Spleen (tissue), 7 donors: ENCODE data around the gene RAB10.
"Not testable (repeated sequence)": the region's sequence is repeated elsewhere in the genome, so short reads cannot be mapped to it uniquely, and the experiment has no call there.

ENCODE experiments used
- POLR2A ChIP-seq, 3 donors: fragments of 450-650 bp; IDR thresholded peaks; one replicate each; pipeline ENCODE4 v1.5.1; 2017; ENCODE audit warnings: antibody characterized with exemption in 3 of 3, mild to moderate bottlenecking in 1 of 3
- POLR2AphosphoS5 ChIP-seq, 3 donors: sonication (generic); formaldehyde crosslinking; IDR thresholded peaks; one replicate each; pipeline ENCODE4 v1.5.1; 2017; ENCODE audit warnings: antibody characterized with exemption in 3 of 3
- TF ChIP-seq, protein P1 (sequence below), 11 experiments: fragments of 200-600 bp in 7 of 11; fragments of 450-650 bp in 4 of 11; sonication (generic) in 4 of 11; IDR thresholded peaks in 8 of 11; conservative IDR thresholded peaks in 3 of 11; 1 replicate in 7 of 11; 2 replicates in 4 of 11; pipeline versions ENCODE4 v1.4.0 to v1.8.0; 2016 to 2021; ENCODE audit warnings: antibody characterized with exemption in 11 of 11, inconsistent platforms in 4 of 11, mild to moderate bottlenecking in 1 of 11
- donor health status: DM: no; HTN: no; CAD: no; lungs with moderate emphysema.
- donor health status: DM: no; HTN: no; CAD: no.
- donor health status: DM: no; HTN: no; CAD: no.

DNA sequence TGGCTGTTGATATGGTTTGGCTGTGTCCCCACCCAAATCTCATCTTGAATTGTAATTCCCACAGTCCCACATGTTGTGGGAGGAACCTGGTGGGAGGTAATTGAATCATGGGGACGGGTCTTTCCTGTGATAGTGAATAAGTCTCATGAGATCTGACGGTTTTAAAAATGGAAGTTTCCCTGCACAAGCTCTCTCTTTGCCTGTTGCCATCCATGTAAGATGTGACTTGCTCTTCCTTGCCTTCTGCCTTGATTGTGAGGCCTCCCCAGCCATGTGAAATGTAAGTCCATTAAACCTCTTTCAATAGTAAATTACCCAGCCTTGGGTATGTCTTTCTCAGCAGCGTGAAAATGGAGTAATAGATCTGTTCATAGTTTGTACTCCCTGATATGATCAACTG, 47.0 kb downstream of the RAB10 start:
- TF ChIP-seq, protein P1, sequence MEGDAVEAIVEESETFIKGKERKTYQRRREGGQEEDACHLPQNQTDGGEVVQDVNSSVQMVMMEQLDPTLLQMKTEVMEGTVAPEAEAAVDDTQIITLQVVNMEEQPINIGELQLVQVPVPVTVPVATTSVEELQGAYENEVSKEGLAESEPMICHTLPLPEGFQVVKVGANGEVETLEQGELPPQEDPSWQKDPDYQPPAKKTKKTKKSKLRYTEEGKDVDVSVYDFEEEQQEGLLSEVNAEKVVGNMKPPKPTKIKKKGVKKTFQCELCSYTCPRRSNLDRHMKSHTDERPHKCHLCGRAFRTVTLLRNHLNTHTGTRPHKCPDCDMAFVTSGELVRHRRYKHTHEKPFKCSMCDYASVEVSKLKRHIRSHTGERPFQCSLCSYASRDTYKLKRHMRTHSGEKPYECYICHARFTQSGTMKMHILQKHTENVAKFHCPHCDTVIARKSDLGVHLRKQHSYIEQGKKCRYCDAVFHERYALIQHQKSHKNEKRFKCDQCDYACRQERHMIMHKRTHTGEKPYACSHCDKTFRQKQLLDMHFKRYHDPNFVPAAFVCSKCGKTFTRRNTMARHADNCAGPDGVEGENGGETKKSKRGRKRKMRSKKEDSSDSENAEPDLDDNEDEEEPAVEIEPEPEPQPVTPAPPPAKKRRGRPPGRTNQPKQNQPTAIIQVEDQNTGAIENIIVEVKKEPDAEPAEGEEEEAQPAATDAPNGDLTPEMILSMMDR (IDR thresholded peaks at IDR 0.05 in 8 of 11, conservative IDR thresholded peaks at IDR 0.05 in 3 of 11), result not testable (repeated sequence)
- not testable (repeated sequence) for TF ChIP-seq POLR2A, POLR2AphosphoS5 (IDR thresholded peaks at IDR 0.05)
